ENCODE measurements around the gene CIAO3.

CIAO3 gene

GRCh38 chr16:724188-725040 lies 16.4 kb downstream of the CIAO3 start:
- Histone ChIP-seq H3K9me2 (replicated peaks; ENCODE audit: insufficient read depth, low read length) (no peaks in the 10 kb centered on the region), H4K20me1 (ENCODE audit: insufficient read depth, low read length) (no peaks in the 10 kb centered on the region), H3K4me3 (ENCODE audit: low read length) (no peak overlapping the region), H3K4me1 (ENCODE audit: low read length) (peaks cover 9% of the 10 kb centered on the region), H3K9me3 (replicated peaks; ENCODE audit: insufficient read depth, low read length) (no peaks in the 10 kb centered on the region), H3F3A (ENCODE audit: insufficient read depth, low read length) (peaks cover 23% of the 10 kb centered on the region; the same call in 1 of the 2 replicates), H3K27ac (ENCODE audit: low read length) (no peak overlapping the region), H2AFZ (ENCODE audit: low read length) (no peak overlapping the region), H3K79me2 (ENCODE audit: low read length) (peaks cover 9% of the 10 kb centered on the region; the same call in 1 of the 2 replicates), H3K27me3 (replicated peaks; ENCODE audit: insufficient read depth, low read length) (no peaks in the 10 kb centered on the region), H3K4me2 (ENCODE audit: low read depth, low read length) (no peak overlapping the region), H3K9ac (ENCODE audit: low read length) (no peak overlapping the region), H3K36me3 (replicated peaks; ENCODE audit: insufficient read depth, low read length) (no peaks in the 10 kb centered on the region)
- TF ChIP-seq EZH2 (optimal IDR thresholded peaks at IDR 0.05; ENCODE audit: low read depth, low read length) (no peak), EZH2phosphoT487 (IDR thresholded peaks at IDR 0.05; ENCODE audit: low read length) (no peak), CTCF (IDR thresholded peaks at IDR 0.05; ENCODE audit: low read length) (no peak)
- DNase-seq = no peak

GRCh38 chr16:723695-724094 lies 17.1 kb downstream of the CIAO3 start:
- TF ChIP-seq EZH2phosphoT487 (IDR thresholded peaks at IDR 0.05; ENCODE audit: low read length) (no peak), CTCF (IDR thresholded peaks at IDR 0.05; ENCODE audit: low read length) (no peak), EZH2 (optimal IDR thresholded peaks at IDR 0.05; ENCODE audit: low read depth, low read length) (no peak)
- Histone ChIP-seq H3K4me1 (ENCODE audit: low read length) (peaks cover 9% of the 10 kb centered on the region), H3K4me3 (ENCODE audit: low read length) (no peak overlapping the region), H3K4me2 (ENCODE audit: low read depth, low read length) (no peak overlapping the region), H4K20me1 (ENCODE audit: insufficient read depth, low read length) (no peaks in the 10 kb centered on the region), H3K9ac (ENCODE audit: low read length) (no peak overlapping the region), H3K79me2 (ENCODE audit: low read length) (peaks cover 9% of the 10 kb centered on the region; the same call in 1 of the 2 replicates), H3K36me3 (replicated peaks; ENCODE audit: insufficient read depth, low read length) (no peaks in the 10 kb centered on the region), H3F3A (ENCODE audit: insufficient read depth, low read length) (peaks cover 23% of the 10 kb centered on the region; the same call in 1 of the 2 replicates), H3K27ac (ENCODE audit: low read length) (no peak overlapping the region), H3K9me2 (replicated peaks; ENCODE audit: insufficient read depth, low read length) (no peaks in the 10 kb centered on the region), H2AFZ (ENCODE audit: low read length) (no peak overlapping the region), H3K9me3 (replicated peaks; ENCODE audit: insufficient read depth, low read length) (no peaks in the 10 kb centered on the region), H3K27me3 (replicated peaks; ENCODE audit: insufficient read depth, low read length) (no peaks in the 10 kb centered on the region)
- no peak for DNase-seq

- H3K9ac ChIP-seq (ENCODE audit: low read length) = no peak overlapping the region
- H4K20me1 ChIP-seq (ENCODE audit: insufficient read depth, low read length) = no peaks in the 10 kb centered on the region
- H2AFZ ChIP-seq (ENCODE audit: low read length) = no peak overlapping the region
- no peaks in the 10 kb centered on the region for H3K9me3 ChIP-seq (replicated peaks; ENCODE audit: insufficient read depth, low read length)
- no peak overlapping the region for H3K4me3 ChIP-seq (ENCODE audit: low read length)
- H3K36me3 ChIP-seq (replicated peaks; ENCODE audit: insufficient read depth, low read length) = no peaks in the 10 kb centered on the region
- TF ChIP-seq EZH2 (optimal IDR thresholded peaks at IDR 0.05; ENCODE audit: low read depth, low read length) (no peak), CTCF (IDR thresholded peaks at IDR 0.05; ENCODE audit: low read length) (no peak), EZH2phosphoT487 (IDR thresholded peaks at IDR 0.05; ENCODE audit: low read length) (no peak)
- H3K4me1 ChIP-seq (ENCODE audit: low read length) = peaks cover 9% of the 10 kb centered on the region
- no peaks in the 10 kb centered on the region for H3K9me2 ChIP-seq (replicated peaks; ENCODE audit: insufficient read depth, low read length)
- H3K27ac ChIP-seq (ENCODE audit: low read length) = no peak overlapping the region
- H3F3A ChIP-seq (ENCODE audit: insufficient read depth, low read length) = peaks cover 23% of the 10 kb centered on the region; the same call in 1 of the 2 replicates
- H3K79me2 ChIP-seq (ENCODE audit: low read length) = peaks cover 9% of the 10 kb centered on the region; the same call in 1 of the 2 replicates
- no peak overlapping the region for H3K4me2 ChIP-seq (ENCODE audit: low read depth, low read length)
- DNase-seq = no peak
- peaks cover 6% of the 10 kb centered on the region; the same call in 1 of the 2 replicates for H3K27me3 ChIP-seq (replicated peaks; ENCODE audit: insufficient read depth, low read length)
Observed at GRCh38 chr16:722835-723633, 17.8 kb downstream of the CIAO3 start.

Data from MM.1S (cell line).